OCI-LY1 (cell line): Measurements from ENCODE around the gene OPHN1.

ENCODE experiments used
- H2AFZ ChIP-seq: fragments of 200-600 bp; sonication (generic), shearing (Covaris generic); 2 replicates; pipeline ENCODE4 v1.6.0; 2014; ENCODE audit warnings: antibody characterized with exemption, mild to moderate bottlenecking, low read length
- H3F3A ChIP-seq: fragments of 200-600 bp; sonication (generic), shearing (Covaris generic); 2 replicates; pipeline ENCODE4 v1.6.0; 2014; ENCODE audit warnings: mild to moderate bottlenecking, antibody characterized with exemption, low read length, moderate library complexity; ENCODE audit not compliant: insufficient read depth
- H3K27ac ChIP-seq: fragments of 200-600 bp; sonication (generic); 2 replicates; pipeline ENCODE4 v1.5.1; 2014; ENCODE audit warnings: low read length, mixed run types, mild to moderate bottlenecking, low read depth; ENCODE audit not compliant: poor library complexity, severe bottlenecking
- H3K27me3 ChIP-seq: fragments of 200-600 bp; sonication (generic); 2 replicates; pipeline ENCODE4 v1.6.0; 2014; ENCODE audit warnings: antibody characterized with exemption, mild to moderate bottlenecking, low read length, moderate library complexity; ENCODE audit not compliant: insufficient read depth
- H3K36me3 ChIP-seq: fragments of 200-600 bp; sonication (generic); 2 replicates; pipeline ENCODE4 v1.6.1; 2014; ENCODE audit warnings: mild to moderate bottlenecking, antibody characterized with exemption, low read length, moderate library complexity, mixed read lengths; ENCODE audit not compliant: insufficient read depth
- H3K4me1 ChIP-seq: fragments of 200-600 bp; sonication (generic); 2 replicates; pipeline ENCODE4 v1.5.1; 2014; ENCODE audit warnings: mild to moderate bottlenecking, low read length, moderate library complexity; ENCODE audit not compliant: insufficient read depth, severe bottlenecking
- H3K4me2 ChIP-seq: fragments of 200-600 bp; sonication (generic), shearing (Covaris generic); 2 replicates; pipeline ENCODE4 v1.6.1; 2014; ENCODE audit warnings: low read length
- H3K4me3 ChIP-seq: fragments of 200-600 bp; sonication (generic); 2 replicates; pipeline ENCODE4 v1.5.1; 2014; ENCODE audit warnings: low read length, low read depth, mild to moderate bottlenecking, mixed read lengths; ENCODE audit not compliant: poor library complexity, severe bottlenecking
- H3K79me2 ChIP-seq: fragments of 200-600 bp; shearing (Covaris generic); 2 replicates; pipeline ENCODE4 v1.6.1; 2016; ENCODE audit warnings: mixed run types, low read length, mixed read lengths; ENCODE audit not compliant: insufficient read depth
- H3K9ac ChIP-seq: fragments of 200-600 bp; sonication (generic), shearing (Covaris generic); 2 replicates; pipeline ENCODE4 v1.6.1; 2014; ENCODE audit warnings: mild to moderate bottlenecking, low read length, mixed read lengths
- H3K9me2 ChIP-seq: fragments of 200-600 bp; sonication (generic), shearing (Covaris generic); 2 replicates; pipeline ENCODE4 v1.6.1; 2014; ENCODE audit warnings: low read depth, mild to moderate bottlenecking, low read length, mixed read lengths
- H3K9me3 ChIP-seq: fragments of 200-600 bp; shearing (Covaris generic); 2 replicates; pipeline ENCODE4 v1.6.1; 2014; ENCODE audit warnings: low read length, mixed read lengths
- H4K20me1 ChIP-seq: fragments of 200-600 bp; sonication (generic), shearing (Covaris generic); 2 replicates; pipeline ENCODE4 v1.6.0; 2016; ENCODE audit warnings: mild to moderate bottlenecking, low read length; ENCODE audit not compliant: insufficient read depth
- CTCF ChIP-seq: fragments of 200-600 bp; sonication (generic), shearing (Covaris generic); IDR thresholded peaks from 2 replicates; pipeline ENCODE4 v1.5.1; 2017; ENCODE audit warnings: mild to moderate bottlenecking, antibody characterized with exemption, low read length, moderate library complexity, mixed read lengths
- EZH2 ChIP-seq: fragments of 200-600 bp; sonication (generic), shearing (Covaris generic); IDR thresholded peaks from 2 replicates; pipeline ENCODE4 v1.8.0; 2017; ENCODE audit warnings: borderline replicate concordance, mixed run types, mild to moderate bottlenecking, antibody characterized with exemption, low read length, moderate library complexity, mixed read lengths

Gene OPHN1

DNA sequence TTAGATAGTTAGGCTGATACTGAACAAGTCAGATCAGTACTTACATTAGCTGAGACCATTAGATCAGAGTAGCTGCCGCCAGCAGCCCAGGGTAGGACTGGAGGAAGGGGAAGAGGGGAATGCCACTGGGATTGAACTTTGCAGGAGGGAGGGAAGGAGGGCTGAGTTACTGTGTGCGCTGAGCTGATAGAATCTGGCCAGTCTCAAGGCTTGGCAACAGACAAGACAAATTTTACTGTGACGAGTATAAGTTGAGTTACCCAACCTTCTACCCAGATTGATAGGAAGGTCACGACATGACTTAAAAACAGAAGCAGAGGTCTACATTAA lies 372.1 kb downstream of the OPHN1 start:
- Histone ChIP-seq H3K36me3 (no peaks in the 10 kb centered on the region), H3K79me2 (no peaks in the 10 kb centered on the region), H4K20me1 (no peaks in the 10 kb centered on the region), H3F3A (no peaks in the 10 kb centered on the region), H2AFZ (no peak overlapping the region), H3K9me2 (no peaks in the 10 kb centered on the region), H3K4me3 (no peak overlapping the region), H3K4me1 (no peaks in the 10 kb centered on the region), H3K27me3 (no peaks in the 10 kb centered on the region), H3K27ac (no peak overlapping the region), H3K4me2 (no peak overlapping the region), H3K9me3 (no peaks in the 10 kb centered on the region), H3K9ac (no peak overlapping the region)
- no peak for TF ChIP-seq EZH2
- TF ChIP-seq CTCF = no peak

DNA sequence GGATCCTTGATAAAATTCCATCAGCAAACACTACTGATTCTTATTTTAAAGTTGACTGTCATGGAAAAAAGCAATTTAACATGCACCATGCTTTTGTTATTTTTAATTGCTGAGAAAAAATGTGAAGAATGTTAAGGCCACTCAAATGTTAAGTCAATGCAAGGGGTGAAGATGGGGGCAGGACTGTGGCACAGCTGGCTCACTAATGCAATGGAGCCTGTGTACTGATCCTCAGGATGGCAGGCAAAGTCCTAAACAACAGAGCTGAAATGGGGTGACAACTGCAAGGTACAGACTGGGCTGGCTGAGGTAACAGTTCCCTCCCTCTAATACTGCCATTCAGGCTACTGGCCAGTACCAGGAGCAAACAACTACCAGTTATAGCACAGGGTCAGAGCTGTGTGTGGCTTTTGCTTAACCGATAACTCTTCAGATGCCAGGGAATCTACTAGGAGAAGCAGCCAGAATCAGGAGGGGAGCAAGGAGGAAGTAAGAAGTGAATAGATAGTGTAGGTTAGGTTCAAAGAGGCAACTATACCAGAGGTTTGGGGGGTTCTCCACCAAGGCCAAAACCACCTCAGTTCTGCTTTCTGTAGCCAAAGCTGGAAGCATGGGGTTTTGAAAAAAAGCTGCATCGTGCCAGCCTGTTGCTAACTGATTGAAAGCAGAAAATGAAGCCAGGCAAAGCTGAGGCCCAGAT lies 372.6 kb downstream of the OPHN1 start:
- Histone ChIP-seq H3K9ac (no peak overlapping the region), H3F3A (no peaks in the 10 kb centered on the region), H3K27me3 (no peaks in the 10 kb centered on the region), H3K9me3 (no peaks in the 10 kb centered on the region), H3K36me3 (no peaks in the 10 kb centered on the region), H3K79me2 (no peaks in the 10 kb centered on the region), H2AFZ (no peak overlapping the region), H3K4me3 (no peak overlapping the region), H4K20me1 (no peaks in the 10 kb centered on the region), H3K4me1 (no peaks in the 10 kb centered on the region), H3K9me2 (no peaks in the 10 kb centered on the region), H3K27ac (no peak overlapping the region), H3K4me2 (no peak overlapping the region)
- TF ChIP-seq CTCF (no peak), EZH2 (no peak)

- Histone ChIP-seq H3K36me3 (no peaks in the 10 kb centered on the region), H3K4me2 (no peak overlapping the region), H3K79me2 (no peaks in the 10 kb centered on the region), H4K20me1 (no peaks in the 10 kb centered on the region), H3K4me3 (no peak overlapping the region), H3K27me3 (no peaks in the 10 kb centered on the region), H3K9ac (no peak overlapping the region), H3K27ac (no peak overlapping the region), H3K4me1 (no peaks in the 10 kb centered on the region), H3F3A (no peaks in the 10 kb centered on the region), H3K9me3 (no peaks in the 10 kb centered on the region), H3K9me2 (no peaks in the 10 kb centered on the region), H2AFZ (no peak overlapping the region)
- TF ChIP-seq EZH2 = no peak
- no peak for TF ChIP-seq CTCF
These were observed 373.8 kb downstream of the OPHN1 start for GRCh38 chrX:68059469-68059868.
